HG03442 (cell line): Measurements from ENCODE around the gene ZBTB21.

Experiments
- ATAC-seq: cut with Tn5 transposase; IDR thresholded peaks from one replicate; pipeline ENCODE4 v1.9.1; 2021; ENCODE audit warnings: mild to moderate bottlenecking, moderate library complexity; ENCODE audit not compliant: unreplicated experiment

The ZBTB21 gene

GRCh38 chr21:42040411-42041180 is 30.4 kb upstream of the ZBTB21 start:
- ATAC-seq: no peak

- no peak for ATAC-seq
Measured at GRCh38 chr21:42039911-42040351, 29.8 kb upstream of the ZBTB21 start.

- no peak for ATAC-seq
Measured at GRCh38 chr21:42039470-42039901, 29.3 kb upstream of the ZBTB21 start.

GRCh38 chr21:42038826-42039425 is 28.8 kb upstream of the ZBTB21 start:
- no peak for ATAC-seq

GRCh38 chr21:42038393-42038792 is 28.2 kb upstream of the ZBTB21 start:
- ATAC-seq: no peak

GRCh38 chr21:42037943-42038342 is 27.8 kb upstream of the ZBTB21 start:
- no peak for ATAC-seq

GRCh38 chr21:42037516-42037915 is 27.4 kb upstream of the ZBTB21 start:
- no peak for ATAC-seq

GRCh38 chr21:42036313-42036712 is 26.2 kb upstream of the ZBTB21 start:
- ATAC-seq: no peak

GRCh38 chr21:42032968-42033367 is 22.8 kb upstream of the ZBTB21 start:
- ATAC-seq: no peak

- ATAC-seq: no peak
Measured at GRCh38 chr21:42032266-42032665, 22.1 kb upstream of the ZBTB21 start.

GRCh38 chr21:42031816-42032215 is 21.7 kb upstream of the ZBTB21 start:
- no peak for ATAC-seq

GRCh38 chr21:42031241-42031640 is 21.1 kb upstream of the ZBTB21 start:
- ATAC-seq: no peak

GRCh38 chr21:42030311-42030710 is 20.2 kb upstream of the ZBTB21 start:
- ATAC-seq: no peak

- ATAC-seq: no peak
Measured at GRCh38 chr21:42028766-42029425, 18.7 kb upstream of the ZBTB21 start.

- no peak for ATAC-seq
Measured at GRCh38 chr21:42027822-42028765, 17.9 kb upstream of the ZBTB21 start.

GRCh38 chr21:42027085-42027821 is 17.1 kb upstream of the ZBTB21 start:
- no peak for ATAC-seq

GRCh38 chr21:42026082-42026435 is 15.9 kb upstream of the ZBTB21 start:
- ATAC-seq: no peak

GRCh38 chr21:42025376-42026081 is 15.4 kb upstream of the ZBTB21 start:
- no peak for ATAC-seq

- no peak for ATAC-seq
Measured at GRCh38 chr21:42022906-42023305, 12.7 kb upstream of the ZBTB21 start.

GRCh38 chr21:42022091-42022430 is 11.9 kb upstream of the ZBTB21 start:
- no peak for ATAC-seq
